Mucosa of gallbladder (tissue), 1 donor: Measurements from ENCODE around the gene ARHGEF4. TPM values are rescaled to one million over a fixed set of nuclear protein-coding genes. Genes with fewer than 3 reads are reported as not detected.

Experiments used
- DNase-seq: peaks from one replicate; pipeline ENCODE4 v3.0.0-alpha.2; 2020; ENCODE audit warnings: low spot score
- total RNA-seq: library from RNA; stranded (reverse); gene quantifications from one replicate; pipeline ENCODE4 v1.2.1, GENCODE V29; 2021
- donor health status: DM: no; HTN: no; CAD: no.

The ARHGEF4 gene, protein sequence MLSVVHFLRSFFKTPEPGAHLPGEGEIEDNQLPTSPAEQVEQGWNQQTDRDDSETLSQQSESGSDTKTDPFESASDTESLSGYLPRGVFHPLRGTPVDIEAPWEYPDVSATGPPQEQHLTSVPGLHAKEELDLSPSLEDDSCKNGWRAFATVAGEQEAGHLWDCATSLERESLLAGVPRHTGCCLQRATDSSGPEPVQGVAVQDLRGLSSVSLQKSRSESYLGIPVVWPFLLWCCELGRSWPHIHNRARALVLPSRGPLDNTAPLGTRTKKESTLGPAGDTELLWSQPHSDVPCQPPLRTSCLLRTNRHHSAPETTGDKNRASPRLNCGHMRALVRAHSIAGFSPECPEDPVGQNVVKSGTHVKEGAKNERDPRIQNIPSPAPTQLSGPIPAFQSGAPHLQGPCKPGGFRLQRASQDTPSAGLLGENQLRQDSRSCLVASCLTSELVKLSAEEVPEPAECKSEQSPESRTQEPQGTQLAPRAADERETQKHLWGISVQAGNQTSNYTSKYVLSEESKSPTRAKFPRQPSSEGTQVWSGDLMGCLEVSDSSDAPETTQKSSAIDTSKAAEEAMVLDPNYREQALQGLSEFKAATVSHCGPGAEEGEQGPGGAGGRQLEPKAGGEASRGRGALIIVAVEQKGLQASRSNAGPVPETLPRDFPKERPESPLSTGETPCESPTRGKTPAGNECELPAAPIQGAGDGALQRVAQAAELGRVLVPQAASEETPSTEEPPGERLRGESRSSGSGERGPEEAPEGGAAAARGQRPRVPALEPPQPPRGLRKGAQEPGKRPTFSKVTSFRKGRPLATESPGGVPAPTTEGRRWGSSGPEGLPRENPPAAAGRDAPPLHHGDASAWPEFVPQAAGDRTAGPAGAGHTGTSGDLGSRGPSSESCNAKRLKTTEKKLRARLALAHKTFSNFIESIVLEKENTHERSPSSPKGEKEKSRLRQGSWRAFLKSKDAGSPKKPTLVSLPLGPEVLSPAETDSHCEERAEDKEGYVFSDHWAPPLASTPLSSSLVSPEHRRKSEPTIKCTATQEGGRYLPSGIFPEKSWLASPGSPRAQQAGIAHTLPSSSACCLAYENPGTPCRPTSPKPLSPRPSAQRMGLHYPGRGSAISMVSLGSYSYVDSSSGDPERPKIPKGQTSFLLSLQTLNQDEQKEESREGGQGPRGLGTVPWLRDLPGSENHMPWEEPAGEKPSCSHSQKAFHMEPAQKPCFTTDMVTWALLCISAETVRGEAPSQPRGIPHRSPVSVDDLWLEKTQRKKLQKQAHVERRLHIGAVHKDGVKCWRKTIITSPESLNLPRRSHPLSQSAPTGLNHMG (N-terminal part only)
- 11.7 TPM for total RNA-seq

DNA sequence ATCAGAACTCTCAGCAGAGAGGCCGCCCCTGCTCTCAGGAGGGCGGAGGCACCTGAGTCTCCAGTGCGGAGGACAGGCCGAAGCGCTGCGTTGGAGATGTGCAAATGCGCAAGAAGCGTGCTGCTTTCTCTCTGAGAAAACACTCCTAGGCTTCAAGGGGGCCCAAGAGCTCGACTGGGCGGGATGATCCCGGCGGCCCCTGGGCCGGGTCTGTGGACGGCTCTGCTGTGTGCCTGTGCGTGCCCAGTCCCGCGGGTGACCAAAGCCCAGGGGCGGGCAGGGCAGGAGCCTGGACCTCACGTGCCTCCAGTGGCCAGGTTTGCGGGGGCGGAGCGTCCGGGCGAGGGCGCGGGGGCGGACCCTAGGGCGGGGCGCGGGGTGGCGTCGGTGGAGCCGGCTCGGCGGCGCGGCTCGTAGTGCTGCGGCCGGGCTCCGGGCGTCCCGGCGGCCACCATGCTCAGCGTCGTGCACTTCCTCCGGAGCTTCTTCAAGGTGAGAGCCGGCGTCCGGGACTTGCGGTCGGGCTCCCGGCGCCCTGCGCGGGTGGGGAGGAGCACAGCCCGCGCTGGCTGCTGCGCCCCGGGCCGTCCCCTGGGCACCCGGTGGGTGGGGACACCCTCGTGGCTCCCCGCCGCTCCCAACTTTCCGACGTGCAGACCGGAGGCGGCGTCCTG is at the start of gene ARHGEF4:
TSS of gene ARHGEF4 (plus strand) at position 414 of the 674 bp plus-strand sequence. CDS start at position 454, 40 bp downstream.
- peak; percentile 21 for DNase-seq

DNA sequence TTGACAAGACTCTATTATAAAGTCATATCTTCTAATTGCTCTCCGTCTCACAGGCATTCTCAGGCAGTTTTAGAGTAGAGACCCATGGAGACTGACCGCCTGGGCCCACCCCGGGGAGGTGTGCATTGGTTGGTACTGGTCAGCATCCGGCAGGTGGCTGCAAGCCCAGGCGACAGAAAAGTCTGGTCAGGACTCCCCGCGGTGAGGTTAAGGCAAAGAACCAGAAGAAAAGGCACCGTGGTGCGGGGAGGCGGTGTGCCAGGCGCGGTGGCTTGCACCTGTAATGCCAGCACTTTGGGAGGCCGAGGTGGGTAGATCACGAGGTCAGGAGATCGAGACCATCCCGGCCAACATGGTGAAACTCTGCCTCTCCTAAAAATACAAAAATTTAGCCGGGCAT is 48.9 kb upstream of the ARHGEF4 start:
- DNase-seq = no peak

GRCh38 chr2:130790312-130790711 is 46.4 kb upstream of the ARHGEF4 start:
- DNase-seq = no peak

GRCh38 chr2:130790804-130791616 is 45.7 kb upstream of the ARHGEF4 start:
- DNase-seq = no peak

DNA sequence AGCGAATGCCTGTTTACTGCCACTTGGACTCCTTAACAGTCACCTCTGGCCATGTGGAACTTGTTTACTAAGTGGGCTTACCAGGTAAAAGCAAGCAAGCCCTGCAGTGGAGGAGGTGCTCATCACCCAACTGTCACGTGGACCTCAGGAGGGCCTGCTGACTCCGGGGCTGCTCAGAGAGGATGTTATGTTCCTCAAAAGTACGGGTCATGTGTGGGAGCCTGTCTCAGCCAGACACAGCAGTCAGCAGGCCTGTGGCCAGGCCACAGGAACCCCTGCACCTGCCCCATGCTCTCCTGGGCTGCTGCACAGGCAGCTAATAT is 45.1 kb upstream of the ARHGEF4 start:
- DNase-seq = no peak

DNA sequence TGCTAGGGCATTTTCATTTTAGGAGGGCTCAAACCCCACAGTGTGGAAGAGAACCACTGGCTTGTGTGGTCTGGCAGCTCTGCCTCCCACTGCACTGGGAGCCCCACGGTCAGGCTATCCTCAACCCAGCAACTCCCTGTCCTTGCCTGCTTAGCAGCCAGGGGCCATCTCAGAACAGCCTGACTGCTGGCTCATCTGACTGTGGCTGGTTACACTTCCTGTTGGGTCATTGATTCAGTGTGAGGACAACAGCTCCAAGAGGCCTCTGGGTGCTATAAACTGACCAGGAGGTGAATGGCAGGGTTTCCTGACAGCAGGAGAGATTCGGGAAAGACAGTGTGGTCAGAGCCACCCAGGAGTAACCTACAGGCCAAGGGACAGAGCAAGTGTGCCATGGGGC is 41.3 kb upstream of the ARHGEF4 start:
- DNase-seq = no peak

DNA sequence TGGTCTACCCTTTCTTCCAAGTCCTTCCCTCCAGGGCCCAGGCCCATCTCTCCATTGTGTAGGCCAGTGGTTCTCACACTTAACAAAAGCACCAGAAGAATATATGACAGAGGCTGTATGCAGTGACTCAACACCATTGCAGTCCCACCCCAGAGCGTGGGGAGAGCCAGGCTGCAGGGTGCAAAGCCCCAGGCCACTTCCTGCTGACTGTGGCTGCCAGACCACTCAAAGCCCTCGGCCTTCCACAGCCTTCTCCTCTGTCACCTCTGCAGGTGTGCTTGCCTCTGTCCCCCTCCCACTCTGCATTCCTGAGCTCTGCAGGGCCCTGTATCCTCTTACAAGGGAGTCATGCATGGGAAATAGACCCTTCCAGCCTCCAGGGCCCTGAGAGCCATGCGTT is 40.4 kb upstream of the ARHGEF4 start:
- DNase-seq = no peak

DNA sequence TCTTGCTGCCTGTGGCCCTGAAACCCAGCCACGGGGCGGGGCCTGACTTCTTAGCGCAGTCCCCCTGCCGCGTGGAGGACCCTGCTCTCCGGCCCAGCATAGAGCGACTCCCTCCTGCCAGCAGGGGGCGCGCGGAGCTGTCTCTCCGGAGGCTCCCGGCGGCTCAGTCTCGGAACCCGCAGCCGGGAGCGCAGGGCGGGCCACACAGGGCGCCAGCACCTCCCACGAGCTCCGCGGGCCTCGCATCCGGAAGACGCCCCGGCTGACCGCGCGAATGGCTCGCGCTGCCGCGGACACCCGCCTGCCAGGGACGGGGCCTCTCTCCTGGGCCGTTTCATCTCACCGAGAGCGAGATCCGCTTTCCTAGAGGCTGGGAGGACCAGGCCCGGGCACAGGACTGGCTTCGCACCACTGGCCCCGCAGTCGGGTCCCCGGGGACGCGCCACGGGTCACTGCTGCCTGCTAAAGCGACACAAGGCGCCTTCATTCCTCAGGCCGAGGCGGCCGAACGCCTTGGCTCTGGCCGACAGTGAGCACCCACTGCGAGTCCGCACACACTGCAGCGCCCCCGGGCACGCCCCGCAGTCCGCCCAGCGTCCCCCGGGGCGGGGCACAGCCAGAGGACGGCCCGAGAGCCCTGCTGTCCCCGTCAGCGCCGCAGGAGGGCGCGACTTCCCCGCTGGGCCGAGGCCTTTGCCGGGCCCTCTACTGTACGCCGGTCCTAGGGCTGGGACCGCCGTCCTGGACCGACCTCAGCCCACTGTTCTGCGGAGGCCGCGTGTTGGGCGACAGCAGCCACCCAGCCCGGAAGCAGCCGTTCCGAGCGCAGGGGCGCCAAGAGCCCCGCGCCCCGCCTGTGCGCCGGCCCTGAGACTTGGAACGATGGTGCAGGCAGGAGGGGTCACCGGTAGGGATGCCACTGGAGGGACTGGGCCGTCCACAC is 39.0 kb upstream of the ARHGEF4 start:
- peak; percentile 90 for DNase-seq

- no peak for DNase-seq
Measured at GRCh38 chr2:130798472-130799218, 38.1 kb upstream of the ARHGEF4 start.

DNA sequence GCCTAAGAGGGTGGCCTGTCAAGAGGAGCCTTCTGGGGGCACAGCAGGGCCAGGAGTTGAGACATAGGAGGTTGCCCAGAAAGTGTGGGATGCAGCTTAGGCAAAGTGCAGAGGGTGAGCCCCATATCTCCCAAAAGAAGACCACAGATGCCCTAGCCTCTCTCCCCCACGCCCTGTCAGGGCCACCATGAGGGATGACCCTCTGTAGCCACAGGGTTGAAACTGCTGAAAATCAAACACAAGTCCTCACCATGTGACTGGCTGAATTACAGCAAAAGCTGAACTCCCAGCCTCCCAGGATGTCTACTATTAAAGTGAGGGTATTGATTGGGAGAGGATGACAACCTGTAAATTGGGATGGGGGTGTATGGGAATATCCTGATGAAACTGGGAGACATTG is 37.4 kb upstream of the ARHGEF4 start:
- DNase-seq = no peak

- DNase-seq = no peak
Measured at GRCh38 chr2:130805613-130806012, 31.1 kb upstream of the ARHGEF4 start.

DNA sequence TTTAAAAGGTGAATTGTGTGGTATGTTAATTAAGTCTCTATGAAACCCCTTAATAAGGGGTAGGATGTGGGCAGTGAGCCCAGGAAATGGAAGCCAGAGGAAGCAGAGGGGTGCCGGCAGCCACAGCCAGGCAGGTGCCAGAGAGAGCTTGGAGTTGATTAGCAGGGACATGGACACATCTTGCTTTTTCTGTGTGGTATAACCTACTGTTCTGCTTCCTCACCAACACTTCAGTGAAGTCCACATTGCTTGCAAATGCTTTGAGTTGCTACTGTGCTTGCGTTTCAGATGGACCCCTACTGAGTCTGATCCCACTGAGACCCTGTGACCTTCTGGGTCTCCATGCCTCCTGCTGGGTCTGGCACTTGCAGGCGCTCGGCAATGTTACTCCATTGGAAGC is 30.3 kb upstream of the ARHGEF4 start:
- DNase-seq = no peak

DNA sequence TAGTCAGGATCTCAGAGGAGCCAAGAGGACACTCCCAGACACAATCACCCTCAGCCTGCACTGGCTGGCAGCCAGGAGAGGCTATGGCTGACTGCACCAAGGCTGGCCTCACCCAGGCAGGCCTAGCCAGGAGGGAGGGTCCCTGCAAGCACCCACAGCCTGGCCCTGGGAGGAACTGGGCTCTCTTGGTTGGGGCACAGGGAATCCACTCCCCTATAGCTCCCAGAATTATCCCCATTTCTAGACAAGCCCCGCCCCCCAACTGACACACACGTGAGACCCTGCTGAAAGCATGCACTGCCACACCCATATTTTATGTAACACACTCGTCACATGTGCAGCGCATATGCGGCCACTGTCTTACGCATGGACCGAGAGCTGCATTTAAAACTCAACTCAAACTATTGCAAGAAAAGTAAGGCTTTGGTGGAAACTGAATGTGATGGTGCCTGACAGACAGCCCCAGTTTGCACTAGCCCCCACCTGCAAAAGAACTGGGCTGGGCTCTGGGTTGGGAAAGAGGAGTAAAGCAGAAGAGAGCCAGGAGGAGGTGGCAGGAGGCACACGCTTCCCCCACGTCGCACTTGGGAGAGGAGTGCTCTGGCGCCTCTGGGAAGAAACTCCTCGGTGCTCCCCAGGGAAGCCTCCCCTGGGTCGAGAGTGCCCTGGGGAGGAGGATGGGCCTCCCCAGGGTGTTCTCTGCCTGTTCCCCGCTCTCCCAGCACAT is 28.9 kb upstream of the ARHGEF4 start:
- DNase-seq = no peak

GRCh38 chr2:130808482-130809268 is 28.0 kb upstream of the ARHGEF4 start:
- no peak for DNase-seq

DNA sequence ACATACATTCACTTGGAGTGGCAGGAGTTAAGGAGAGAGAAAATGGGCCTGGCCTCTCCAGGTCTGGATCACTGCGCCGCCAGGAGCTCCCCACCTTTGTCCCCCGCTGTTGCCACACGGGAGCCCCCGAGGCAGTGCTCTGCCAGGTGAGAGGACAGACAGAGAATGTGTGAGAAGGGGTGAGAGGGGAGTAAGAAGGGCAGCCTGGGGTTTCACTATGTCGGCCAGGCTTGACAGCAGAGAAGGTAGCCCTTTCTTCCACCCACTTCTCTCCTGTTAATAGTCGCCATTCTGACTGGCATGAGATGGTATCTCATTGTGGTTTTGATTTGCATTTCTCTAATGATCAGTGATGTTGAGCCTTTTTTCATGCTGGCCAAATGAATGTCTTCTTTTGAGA is 26.2 kb upstream of the ARHGEF4 start:
- no peak for DNase-seq

DNA sequence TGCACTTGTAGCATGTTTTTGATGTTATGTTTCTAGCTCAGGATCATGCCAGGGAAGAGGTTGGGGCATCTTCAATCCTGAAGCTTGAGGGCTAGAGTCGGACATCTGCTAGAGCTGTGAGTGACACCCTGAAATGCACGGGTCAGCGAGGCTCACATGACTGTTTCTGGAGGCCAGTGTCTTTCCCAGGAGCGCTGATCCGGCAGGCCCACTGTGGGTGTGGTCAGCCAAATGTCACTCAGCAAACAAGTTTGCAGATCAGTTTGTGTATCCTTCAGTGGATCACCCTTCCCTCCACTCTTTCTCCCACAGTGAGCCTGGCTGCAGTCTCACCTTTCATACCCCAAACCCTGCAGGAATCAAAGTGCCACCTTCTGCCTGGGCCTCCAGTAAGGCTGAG is 23.0 kb upstream of the ARHGEF4 start:
- DNase-seq = no peak
